ENCODE data around the gene SHB. TPM values are rescaled to one million over a fixed set of nuclear protein-coding genes. Genes with fewer than 3 reads are reported as not detected.

SHB gene
- polyA plus RNA-seq, 2 of the 4 experiments (the other 2 are of a cell fraction), result 15.4 to 22.0 TPM

GRCh38 chr9:37880916-37881479, 188.0 kb downstream of the SHB start:
- Histone ChIP-seq H3K4me3 (no peak overlapping the region), H3K9me3 (peaks cover 12% of the 10 kb centered on the region; the same call in 2 of the 3 replicates), H3K4me2 (no peak overlapping the region), H3K27ac (no peak overlapping the region), H3K4me1 (no peaks in the 10 kb centered on the region)
- no peak for ATAC-seq
- WGBS (ENCODE audit: missing lambda C conversion rate), result 90% methylated on average over 2 of the region's 2 CpGs
- no peak for DNase-seq (ENCODE audit: low read depth in 1 of 2, low spot score in 1 of 2)
- FAIRE-seq, result no peak
- TF ChIP-seq, protein P1, sequence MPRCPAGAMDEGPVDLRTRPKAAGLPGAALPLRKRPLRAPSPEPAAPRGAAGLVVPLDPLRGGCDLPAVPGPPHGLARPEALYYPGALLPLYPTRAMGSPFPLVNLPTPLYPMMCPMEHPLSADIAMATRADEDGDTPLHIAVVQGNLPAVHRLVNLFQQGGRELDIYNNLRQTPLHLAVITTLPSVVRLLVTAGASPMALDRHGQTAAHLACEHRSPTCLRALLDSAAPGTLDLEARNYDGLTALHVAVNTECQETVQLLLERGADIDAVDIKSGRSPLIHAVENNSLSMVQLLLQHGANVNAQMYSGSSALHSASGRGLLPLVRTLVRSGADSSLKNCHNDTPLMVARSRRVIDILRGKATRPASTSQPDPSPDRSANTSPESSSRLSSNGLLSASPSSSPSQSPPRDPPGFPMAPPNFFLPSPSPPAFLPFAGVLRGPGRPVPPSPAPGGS (IDR thresholded peaks at IDR 0.05), result no peak
- no peak for TF ChIP-seq RCOR1 (IDR thresholded peaks at IDR 0.05; ENCODE audit: low read depth, low read length)
- TF ChIP-seq SREBF2 (IDR thresholded peaks at IDR 0.05), result no peak
- TF ChIP-seq POLR2A (IDR thresholded peaks at IDR 0.05; ENCODE audit: low read length), result no peak
- TF ChIP-seq RFX5 (IDR thresholded peaks at IDR 0.05), result no peak
- TF ChIP-seq REST (IDR thresholded peaks at IDR 0.05), result no peak
- TF ChIP-seq NR3C1 (IDR thresholded peaks at IDR 0.05), result no peak
- TF ChIP-seq, protein P2, sequence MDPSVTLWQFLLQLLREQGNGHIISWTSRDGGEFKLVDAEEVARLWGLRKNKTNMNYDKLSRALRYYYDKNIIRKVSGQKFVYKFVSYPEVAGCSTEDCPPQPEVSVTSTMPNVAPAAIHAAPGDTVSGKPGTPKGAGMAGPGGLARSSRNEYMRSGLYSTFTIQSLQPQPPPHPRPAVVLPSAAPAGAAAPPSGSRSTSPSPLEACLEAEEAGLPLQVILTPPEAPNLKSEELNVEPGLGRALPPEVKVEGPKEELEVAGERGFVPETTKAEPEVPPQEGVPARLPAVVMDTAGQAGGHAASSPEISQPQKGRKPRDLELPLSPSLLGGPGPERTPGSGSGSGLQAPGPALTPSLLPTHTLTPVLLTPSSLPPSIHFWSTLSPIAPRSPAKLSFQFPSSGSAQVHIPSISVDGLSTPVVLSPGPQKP (IDR thresholded peaks at IDR 0.05; ENCODE audit: low read depth, low read length), result no peak
- no peak for TF ChIP-seq CTCF (IDR thresholded peaks at IDR 0.05)
- TF ChIP-seq FOXS1 (CRISPR knock-in tag; IDR thresholded peaks at IDR 0.05), result no peak
- no peak for TF ChIP-seq MAZ (IDR thresholded peaks at IDR 0.05; ENCODE audit: borderline replicate concordance, low read depth, low read length)
- TF ChIP-seq SMC3 (IDR thresholded peaks at IDR 0.05), result no peak
- no peak for TF ChIP-seq FOSB (CRISPR knock-in tag; IDR thresholded peaks at IDR 0.05)
- TF ChIP-seq, protein P3, sequence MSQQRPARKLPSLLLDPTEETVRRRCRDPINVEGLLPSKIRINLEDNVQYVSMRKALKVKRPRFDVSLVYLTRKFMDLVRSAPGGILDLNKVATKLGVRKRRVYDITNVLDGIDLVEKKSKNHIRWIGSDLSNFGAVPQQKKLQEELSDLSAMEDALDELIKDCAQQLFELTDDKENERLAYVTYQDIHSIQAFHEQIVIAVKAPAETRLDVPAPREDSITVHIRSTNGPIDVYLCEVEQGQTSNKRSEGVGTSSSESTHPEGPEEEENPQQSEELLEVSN (IDR thresholded peaks at IDR 0.05; ENCODE audit: borderline replicate concordance, low read depth), result no peak
- TF ChIP-seq TP53 (CRISPR knock-in tag; IDR thresholded peaks at IDR 0.05), result no peak
- TF ChIP-seq CEBPB (IDR thresholded peaks at IDR 0.05), result no peak
- no peak for TF ChIP-seq EP300 (IDR thresholded peaks at IDR 0.05)
- TF ChIP-seq EHMT2 (IDR thresholded peaks at IDR 0.05; ENCODE audit: low read depth), result no peak
- TF ChIP-seq JUN (IDR thresholded peaks at IDR 0.05), result no peak
- ChIA-PET CTCF (interaction anchor here (0.6 to 0.9 kb wide), 3 partner anchors 11 to 543 kb away, joined by 3 read pairs; partner anchors contain the start of gene IGFBPL1), POLR2A (no interaction called here)

All from A549 (cell line).